ENCODE measurements around the gene CPNE2.

Gene CPNE2

GRCh38 chr16:57123216-57123973 lies 31.0 kb downstream of the CPNE2 start:
- Histone ChIP-seq H3K36me3 (ENCODE audit: control insufficient read depth in 2 of 2, insufficient read depth in 2 of 2, low read length in 2 of 2) (peaks cover 27 to 38% of the 10 kb centered on the region in 2 donors), H3K9me3 (ENCODE audit: control insufficient read depth in 2 of 2, low read length in 2 of 2) (no peaks in the 10 kb centered on the region), H3K27me3 (ENCODE audit: control insufficient read depth in 2 of 2, insufficient read depth in 2 of 2, low read length in 2 of 2) (no peaks in the 10 kb centered on the region), H3K9ac (ENCODE audit: low read depth in 1 of 2, low read length in 2 of 2) (no peak overlapping the region), H3K4me1 (ENCODE audit: control insufficient read depth in 2 of 2, insufficient read depth in 2 of 2, low read length in 2 of 2) (no peaks in the 10 kb centered on the region), H3K27ac (ENCODE audit: low read depth in 2 of 2, low read length in 2 of 2) (no peak overlapping the region), H3K4me3 (ENCODE audit: low read length in 2 of 2) (no peak overlapping the region)

- Histone ChIP-seq H3K4me3 (ENCODE audit: low read length in 2 of 2) (no peak overlapping the region), H3K27ac (ENCODE audit: low read depth in 2 of 2, low read length in 2 of 2) (no peak overlapping the region), H3K9ac (ENCODE audit: low read depth in 1 of 2, low read length in 2 of 2) (no peak overlapping the region), H3K36me3 (ENCODE audit: control insufficient read depth in 2 of 2, insufficient read depth in 2 of 2, low read length in 2 of 2) (peaks cover 25 to 36% of the 10 kb centered on the region in 2 donors), H3K27me3 (ENCODE audit: control insufficient read depth in 2 of 2, insufficient read depth in 2 of 2, low read length in 2 of 2) (no peaks in the 10 kb centered on the region), H3K4me1 (ENCODE audit: control insufficient read depth in 2 of 2, insufficient read depth in 2 of 2, low read length in 2 of 2) (no peaks in the 10 kb centered on the region), H3K9me3 (ENCODE audit: control insufficient read depth in 2 of 2, low read length in 2 of 2) (no peaks in the 10 kb centered on the region)
Measured at GRCh38 chr16:57123974-57124674, 31.7 kb downstream of the CPNE2 start.

- no peaks in the 10 kb centered on the region for H3K9me3 ChIP-seq (ENCODE audit: control insufficient read depth in 2 of 2, low read length in 2 of 2)
- no peak overlapping the region for H3K9ac ChIP-seq (ENCODE audit: low read depth in 1 of 2, low read length in 2 of 2)
- H3K4me3 ChIP-seq (ENCODE audit: low read length in 2 of 2), result no peak overlapping the region
- no peak overlapping the region for H3K27ac ChIP-seq (ENCODE audit: low read depth in 2 of 2, low read length in 2 of 2)
- no peaks in the 10 kb centered on the region for H3K27me3 ChIP-seq (ENCODE audit: control insufficient read depth in 2 of 2, insufficient read depth in 2 of 2, low read length in 2 of 2)
- peaks cover 19 to 31% of the 10 kb centered on the region in 2 donors for H3K36me3 ChIP-seq (ENCODE audit: control insufficient read depth in 2 of 2, insufficient read depth in 2 of 2, low read length in 2 of 2)
- peaks cover 1 to 2% of the 10 kb centered on the region in 2 donors for H3K4me1 ChIP-seq (ENCODE audit: control insufficient read depth in 2 of 2, insufficient read depth in 2 of 2, low read length in 2 of 2)
Measured at GRCh38 chr16:57125376-57125775, 33.0 kb downstream of the CPNE2 start.

- Histone ChIP-seq H3K4me1 (ENCODE audit: control insufficient read depth in 2 of 2, insufficient read depth in 2 of 2, low read length in 2 of 2) (peaks cover 5 to 7% of the 10 kb centered on the region in 2 donors), H3K36me3 (ENCODE audit: control insufficient read depth in 2 of 2, insufficient read depth in 2 of 2, low read length in 2 of 2) (peaks cover 13 to 26% of the 10 kb centered on the region in 2 donors), H3K9ac (ENCODE audit: low read depth in 1 of 2, low read length in 2 of 2) (no peak overlapping the region), H3K27me3 (ENCODE audit: control insufficient read depth in 2 of 2, insufficient read depth in 2 of 2, low read length in 2 of 2) (no peaks in the 10 kb centered on the region), H3K9me3 (ENCODE audit: control insufficient read depth in 2 of 2, low read length in 2 of 2) (no peaks in the 10 kb centered on the region), H3K4me3 (ENCODE audit: low read length in 2 of 2) (no peak overlapping the region), H3K27ac (ENCODE audit: low read depth in 2 of 2, low read length in 2 of 2) (no peak overlapping the region)
Measured at GRCh38 chr16:57125969-57126368, 33.6 kb downstream of the CPNE2 start.

GRCh38 chr16:57126411-57126810 lies 34.0 kb downstream of the CPNE2 start:
- H3K36me3 ChIP-seq (ENCODE audit: control insufficient read depth in 2 of 2, insufficient read depth in 2 of 2, low read length in 2 of 2), result peaks cover 8 to 25% of the 10 kb centered on the region in 2 donors
- no peak overlapping the region for H3K9ac ChIP-seq (ENCODE audit: low read depth in 1 of 2, low read length in 2 of 2)
- H3K27ac ChIP-seq (ENCODE audit: low read depth in 2 of 2, low read length in 2 of 2), result no peak overlapping the region
- no peak overlapping the region for H3K4me3 ChIP-seq (ENCODE audit: low read length in 2 of 2)
- no peaks in the 10 kb centered on the region for H3K9me3 ChIP-seq (ENCODE audit: control insufficient read depth in 2 of 2, low read length in 2 of 2)
- H3K27me3 ChIP-seq (ENCODE audit: control insufficient read depth in 2 of 2, insufficient read depth in 2 of 2, low read length in 2 of 2), result no peaks in the 10 kb centered on the region
- peaks cover 5 to 12% of the 10 kb centered on the region in 2 donors for H3K4me1 ChIP-seq (ENCODE audit: control insufficient read depth in 2 of 2, insufficient read depth in 2 of 2, low read length in 2 of 2)

- Histone ChIP-seq H3K4me1 (ENCODE audit: control insufficient read depth in 2 of 2, insufficient read depth in 2 of 2, low read length in 2 of 2) (peaks cover 11 to 19% of the 10 kb centered on the region in 2 donors), H3K27me3 (ENCODE audit: control insufficient read depth in 2 of 2, insufficient read depth in 2 of 2, low read length in 2 of 2) (no peaks in the 10 kb centered on the region), H3K9ac (ENCODE audit: low read depth in 1 of 2, low read length in 2 of 2) (no peak overlapping the region), H3K27ac (ENCODE audit: low read depth in 2 of 2, low read length in 2 of 2) (no peak overlapping the region), H3K4me3 (ENCODE audit: low read length in 2 of 2) (no peak overlapping the region), H3K36me3 (ENCODE audit: control insufficient read depth in 2 of 2, insufficient read depth in 2 of 2, low read length in 2 of 2) (peaks cover under 1 to 20% of the 10 kb centered on the region in 2 donors), H3K9me3 (ENCODE audit: control insufficient read depth in 2 of 2, low read length in 2 of 2) (no peaks in the 10 kb centered on the region)
Measured at GRCh38 chr16:57127037-57127763, 34.8 kb downstream of the CPNE2 start.

- peaks cover 0 to 20% of the 10 kb centered on the region in 2 donors for H3K36me3 ChIP-seq (ENCODE audit: control insufficient read depth in 2 of 2, insufficient read depth in 2 of 2, low read length in 2 of 2)
Measured at GRCh38 chr16:57127836-57128235, 35.5 kb downstream of the CPNE2 start.

GRCh38 chr16:57128771-57129389 lies 36.5 kb downstream of the CPNE2 start:
- Histone ChIP-seq H3K4me3 (ENCODE audit: low read length in 2 of 2) (no peak overlapping the region), H3K9ac (ENCODE audit: low read depth in 1 of 2, low read length in 2 of 2) (no peak overlapping the region), H3K36me3 (ENCODE audit: control insufficient read depth in 2 of 2, insufficient read depth in 2 of 2, low read length in 2 of 2) (peaks cover 0 to 12% of the 10 kb centered on the region in 2 donors), H3K27me3 (ENCODE audit: control insufficient read depth in 2 of 2, insufficient read depth in 2 of 2, low read length in 2 of 2) (no peaks in the 10 kb centered on the region), H3K9me3 (ENCODE audit: control insufficient read depth in 2 of 2, low read length in 2 of 2) (no peaks in the 10 kb centered on the region), H3K4me1 (ENCODE audit: control insufficient read depth in 2 of 2, insufficient read depth in 2 of 2, low read length in 2 of 2) (peaks cover 25 to 35% of the 10 kb centered on the region in 2 donors), H3K27ac (ENCODE audit: low read depth in 2 of 2, low read length in 2 of 2) (no peak overlapping the region)

More at GRCh38 chr16:57127836-57128235, 35.5 kb downstream of the CPNE2 start:
- Histone ChIP-seq H3K27ac (ENCODE audit: low read depth in 2 of 2, low read length in 2 of 2) (no peak overlapping the region), H3K4me1 (ENCODE audit: control insufficient read depth in 2 of 2, insufficient read depth in 2 of 2, low read length in 2 of 2) (peaks cover 17 to 26% of the 10 kb centered on the region in 2 donors), H3K27me3 (ENCODE audit: control insufficient read depth in 2 of 2, insufficient read depth in 2 of 2, low read length in 2 of 2) (no peaks in the 10 kb centered on the region), H3K9me3 (ENCODE audit: control insufficient read depth in 2 of 2, low read length in 2 of 2) (no peaks in the 10 kb centered on the region), H3K9ac (ENCODE audit: low read depth in 1 of 2, low read length in 2 of 2) (no peak overlapping the region), H3K4me3 (ENCODE audit: low read length in 2 of 2) (no peak overlapping the region)

- H3K9ac ChIP-seq (ENCODE audit: low read depth in 1 of 2, low read length in 2 of 2), result no peak overlapping the region
Measured at GRCh38 chr16:57130950-57131321, 38.6 kb downstream of the CPNE2 start.

More at GRCh38 chr16:57130950-57131321, 38.6 kb downstream of the CPNE2 start:
- peaks cover 0 to 2% of the 10 kb centered on the region in 2 donors for H3K36me3 ChIP-seq (ENCODE audit: control insufficient read depth in 2 of 2, insufficient read depth in 2 of 2, low read length in 2 of 2)
- no peak overlapping the region for H3K4me3 ChIP-seq (ENCODE audit: low read length in 2 of 2)
- no peaks in the 10 kb centered on the region for H3K27me3 ChIP-seq (ENCODE audit: control insufficient read depth in 2 of 2, insufficient read depth in 2 of 2, low read length in 2 of 2)
- peak overlapping the region; percentile 91 to 94 for H3K27ac ChIP-seq (ENCODE audit: low read depth in 2 of 2, low read length in 2 of 2)
- H3K4me1 ChIP-seq (ENCODE audit: control insufficient read depth in 2 of 2, insufficient read depth in 2 of 2, low read length in 2 of 2), result peaks cover 40 to 50% of the 10 kb centered on the region in 2 donors
- no peaks in the 10 kb centered on the region for H3K9me3 ChIP-seq (ENCODE audit: control insufficient read depth in 2 of 2, low read length in 2 of 2)

Measured in mucosa of rectum (tissue), 2 donors.